HG03039 (cell line): Measurements from ENCODE around the gene SIL1.

Source experiments
- ATAC-seq: cut with Tn5 transposase; IDR thresholded peaks from one replicate; pipeline ENCODE4 v1.9.1; 2021; ENCODE audit warnings: mild to moderate bottlenecking, moderate library complexity; ENCODE audit not compliant: unreplicated experiment

SIL1 gene

DNA sequence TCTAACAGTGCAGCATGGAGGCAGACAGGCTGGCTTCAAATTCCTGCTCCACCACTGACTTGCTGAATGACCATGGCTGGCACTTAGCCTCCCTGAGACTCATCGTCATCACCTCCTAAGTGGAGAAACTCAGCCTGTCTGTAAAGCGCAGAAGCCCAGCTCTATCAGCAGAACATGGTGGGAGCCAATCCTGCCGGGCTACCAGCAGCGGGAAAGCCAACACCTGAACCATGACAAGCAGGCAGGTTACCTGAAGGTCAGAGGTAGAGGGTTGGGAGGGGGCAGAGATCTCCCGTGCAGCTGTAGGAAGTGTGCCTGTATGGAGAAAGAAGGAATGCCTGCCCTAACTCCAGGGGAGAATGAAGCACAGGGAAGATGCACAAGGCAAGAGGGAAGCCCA lies 250.4 kb downstream of the SIL1 start:
- no peak for ATAC-seq

DNA sequence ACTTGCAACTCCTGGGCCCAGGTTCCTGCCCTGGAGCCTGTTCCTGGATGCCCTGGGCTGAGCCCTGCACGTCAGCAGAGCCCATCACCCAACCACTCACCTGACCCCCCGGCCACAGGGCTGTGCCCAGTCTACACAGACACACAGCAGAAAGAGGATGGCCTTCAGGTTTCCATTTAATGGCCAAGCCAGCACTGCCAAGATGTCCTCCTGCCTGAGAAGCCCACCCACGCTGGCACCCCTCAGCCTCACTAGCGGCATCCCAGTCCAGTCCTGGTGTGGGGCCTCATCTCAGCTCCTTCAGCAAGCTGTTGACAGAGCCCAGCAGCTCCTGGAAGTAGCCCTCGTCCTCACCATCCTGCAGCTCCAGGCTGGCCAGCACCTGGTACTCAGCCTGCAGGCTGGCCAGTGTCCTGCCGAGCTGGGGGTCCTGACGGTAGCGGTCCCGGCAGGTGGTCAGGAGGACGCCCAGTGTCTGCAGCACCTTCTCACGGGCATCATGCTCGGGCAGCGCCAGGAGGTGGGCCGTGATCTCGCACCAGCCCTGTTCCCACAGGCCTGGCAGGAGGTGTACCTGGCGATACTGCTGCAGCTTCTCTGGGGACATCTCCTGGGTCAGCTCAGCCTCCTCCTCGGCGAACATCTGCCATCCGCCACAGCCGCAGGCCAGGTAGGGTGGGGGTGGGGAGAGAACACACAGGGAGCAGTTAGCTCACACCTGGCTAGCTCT lies 251.2 kb downstream of the SIL1 start:
- no peak for ATAC-seq

DNA sequence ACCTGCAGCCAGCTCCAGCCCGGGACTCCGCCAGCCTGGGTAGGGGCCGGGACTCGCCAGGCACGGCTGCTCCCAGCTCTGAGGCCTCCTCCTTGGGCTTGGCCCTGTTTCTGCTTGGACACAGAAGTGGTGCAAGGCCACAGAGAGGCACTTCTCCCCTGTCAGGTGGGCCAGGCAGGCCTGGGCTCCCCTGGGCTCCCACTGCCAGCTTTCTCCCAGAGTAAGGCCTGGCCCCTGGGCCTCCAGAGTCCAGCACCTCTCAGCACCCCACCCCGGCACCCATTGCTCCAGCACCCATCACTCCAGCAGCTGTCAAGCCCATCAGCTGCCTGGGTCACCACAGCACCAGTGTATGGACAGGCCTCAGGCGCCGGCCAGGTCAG lies 251.9 kb downstream of the SIL1 start:
- ATAC-seq = no peak

DNA sequence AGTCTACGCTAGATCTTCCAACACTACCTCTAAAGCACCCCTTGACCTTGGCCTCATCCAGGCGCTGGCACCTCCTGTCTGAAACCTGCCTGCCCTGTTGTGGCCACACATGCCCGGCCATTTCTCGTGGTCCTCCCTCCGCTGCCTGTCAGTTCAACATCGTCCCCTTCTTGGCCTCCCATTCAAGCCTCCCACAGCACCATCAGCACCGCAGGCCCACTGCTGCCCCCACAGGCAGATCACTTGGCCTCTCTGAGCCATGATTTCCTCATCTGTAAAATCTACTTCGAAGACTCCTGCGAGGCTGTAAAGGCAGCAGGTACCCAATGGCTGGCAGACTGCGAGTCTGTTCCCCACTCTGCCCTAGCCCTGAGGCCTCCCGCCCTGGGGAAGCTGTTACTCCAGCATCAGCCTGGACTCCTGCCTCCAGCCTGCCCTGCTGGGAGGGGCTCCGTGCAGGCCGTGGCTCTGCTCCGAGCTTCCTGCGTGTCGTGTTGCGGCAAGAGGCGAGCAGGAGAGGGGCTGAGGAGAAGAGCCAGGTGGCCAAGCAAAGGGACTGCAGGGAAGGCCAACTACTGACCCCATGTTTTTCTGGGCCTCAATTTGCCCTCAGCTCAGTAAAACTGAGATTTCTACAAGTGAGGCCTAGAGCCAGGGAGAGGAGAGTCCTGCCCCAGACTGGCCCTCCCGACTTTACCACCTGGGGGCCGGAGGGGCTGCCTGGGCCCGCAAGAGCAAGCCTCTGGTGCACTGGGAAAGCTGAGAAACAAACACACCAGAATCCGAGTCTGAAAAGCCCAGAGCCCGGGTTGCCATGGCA lies 252.5 kb downstream of the SIL1 start:
- no peak for ATAC-seq

DNA sequence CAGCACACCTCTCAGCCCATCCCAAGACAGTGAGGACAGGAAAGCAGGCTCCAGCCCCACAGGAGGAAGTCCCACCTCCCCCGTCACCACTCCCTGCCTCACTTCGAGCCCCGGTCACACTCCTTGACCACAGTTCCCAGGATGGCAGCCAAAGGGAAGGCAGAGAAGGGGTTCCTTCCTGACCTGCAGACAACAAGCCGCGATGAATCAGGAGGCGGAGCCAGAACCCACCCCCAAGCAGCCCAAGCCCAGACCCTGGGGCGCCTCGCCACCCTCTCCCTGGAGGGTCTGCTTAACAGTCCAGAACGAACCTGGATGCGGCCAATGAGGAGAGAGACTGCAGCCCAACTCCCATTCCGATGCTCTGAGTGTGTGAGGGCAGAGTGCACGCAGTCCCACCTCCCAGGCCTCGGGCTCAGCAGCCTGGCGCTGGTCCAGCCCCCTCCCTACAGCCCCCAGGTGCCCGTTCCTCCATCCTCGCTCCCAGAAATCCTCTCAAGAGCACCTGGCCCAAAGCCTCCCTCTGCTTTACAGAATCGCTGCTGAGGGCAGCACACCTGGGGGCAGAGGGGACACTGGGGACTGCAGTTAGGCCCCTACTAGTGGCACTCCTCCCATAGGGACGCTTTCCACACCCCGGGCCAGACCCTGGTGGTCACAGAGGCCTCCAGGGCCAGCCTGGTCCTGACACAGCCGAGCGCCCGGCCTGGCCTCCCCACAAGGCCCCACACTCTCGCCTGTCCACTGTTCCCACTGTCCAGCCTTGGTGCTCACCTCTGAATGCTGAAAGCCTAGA lies 253.4 kb downstream of the SIL1 start:
- ATAC-seq = no peak

DNA sequence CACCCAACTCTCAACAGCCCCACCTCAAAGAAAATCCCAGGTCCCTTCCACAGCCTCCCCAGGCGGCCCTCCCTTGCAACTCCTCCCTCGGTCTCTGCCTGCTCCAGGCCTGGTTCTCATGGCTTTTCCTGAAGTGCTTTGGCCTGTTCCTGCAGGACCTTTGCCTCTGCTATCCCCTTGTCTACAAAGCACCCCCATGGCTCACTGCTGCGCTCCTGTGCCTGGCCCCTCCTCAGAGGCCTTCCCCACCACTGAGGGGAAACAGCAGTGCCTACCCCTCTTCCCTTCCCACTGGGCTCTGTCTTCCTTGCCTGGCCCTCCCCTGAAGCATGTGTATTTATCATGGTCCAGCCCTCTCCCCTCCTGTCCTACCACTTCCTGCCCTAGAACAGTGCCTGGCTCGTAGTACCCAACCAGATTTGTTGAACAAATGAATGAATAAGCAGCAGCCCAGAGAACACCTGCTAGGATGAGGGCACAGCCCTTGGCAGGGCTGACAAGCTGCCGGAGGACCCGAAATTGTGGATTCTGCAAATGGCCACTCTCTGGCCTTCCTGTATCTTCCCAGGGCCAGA lies 254.5 kb downstream of the SIL1 start:
- no peak for ATAC-seq

DNA sequence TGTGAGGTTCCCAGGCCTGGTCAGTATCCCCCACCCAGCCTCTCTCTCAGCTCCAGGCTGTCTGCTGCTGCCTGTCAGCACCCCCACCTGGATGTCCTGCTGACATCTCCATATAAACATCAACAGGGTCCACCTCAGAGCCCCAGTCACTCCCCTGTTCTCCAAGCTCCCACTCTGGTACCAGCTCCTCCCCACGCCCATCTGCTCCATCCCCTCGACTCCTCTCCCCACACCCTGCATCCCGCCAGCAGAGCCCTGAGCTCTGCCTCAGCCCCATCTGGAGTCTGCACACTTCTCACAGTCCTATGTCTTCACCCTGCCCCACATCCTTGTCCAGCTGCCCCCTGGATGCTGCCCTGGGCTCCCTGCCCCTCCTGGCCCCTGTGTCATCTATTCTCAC lies 255.3 kb downstream of the SIL1 start:
- no peak for ATAC-seq

DNA sequence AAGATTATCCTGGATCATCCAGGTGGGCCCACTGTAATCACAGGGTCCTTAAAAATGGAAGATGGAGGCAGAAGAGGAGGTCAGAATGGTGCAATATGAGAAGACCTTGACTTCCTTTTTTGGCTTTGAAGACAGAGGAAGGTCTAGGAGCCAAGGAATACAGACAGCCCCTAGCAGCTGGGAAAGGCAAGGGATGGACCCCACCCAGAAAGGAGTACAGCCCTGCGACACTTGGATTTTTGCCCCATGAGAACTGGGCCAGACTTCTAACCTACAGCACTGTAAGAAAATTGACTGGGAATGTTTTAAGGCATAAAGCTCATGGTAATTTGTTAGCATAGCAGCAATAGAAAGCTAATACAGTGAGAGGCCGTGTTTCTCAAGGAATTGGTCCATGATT lies 256.1 kb downstream of the SIL1 start:
- ATAC-seq = no peak

DNA sequence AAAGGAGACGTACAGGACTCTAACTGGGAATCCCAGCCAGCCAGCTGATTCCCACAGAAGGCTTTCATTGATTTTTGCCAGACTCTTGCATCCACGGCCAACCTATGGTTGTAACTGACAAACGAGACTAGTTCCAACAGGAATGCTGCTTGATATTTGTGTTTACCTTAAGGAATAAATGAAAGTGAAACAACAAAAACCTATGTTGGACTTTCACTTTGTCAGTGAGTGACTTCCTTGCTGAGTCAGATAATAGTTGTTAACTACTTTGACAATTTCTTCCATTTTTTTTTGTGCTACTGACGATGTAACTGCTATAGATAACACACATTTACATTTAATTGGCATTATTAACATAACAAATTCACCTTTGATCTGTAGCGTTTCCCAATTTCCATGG lies 259.6 kb downstream of the SIL1 start:
- ATAC-seq = no peak

DNA sequence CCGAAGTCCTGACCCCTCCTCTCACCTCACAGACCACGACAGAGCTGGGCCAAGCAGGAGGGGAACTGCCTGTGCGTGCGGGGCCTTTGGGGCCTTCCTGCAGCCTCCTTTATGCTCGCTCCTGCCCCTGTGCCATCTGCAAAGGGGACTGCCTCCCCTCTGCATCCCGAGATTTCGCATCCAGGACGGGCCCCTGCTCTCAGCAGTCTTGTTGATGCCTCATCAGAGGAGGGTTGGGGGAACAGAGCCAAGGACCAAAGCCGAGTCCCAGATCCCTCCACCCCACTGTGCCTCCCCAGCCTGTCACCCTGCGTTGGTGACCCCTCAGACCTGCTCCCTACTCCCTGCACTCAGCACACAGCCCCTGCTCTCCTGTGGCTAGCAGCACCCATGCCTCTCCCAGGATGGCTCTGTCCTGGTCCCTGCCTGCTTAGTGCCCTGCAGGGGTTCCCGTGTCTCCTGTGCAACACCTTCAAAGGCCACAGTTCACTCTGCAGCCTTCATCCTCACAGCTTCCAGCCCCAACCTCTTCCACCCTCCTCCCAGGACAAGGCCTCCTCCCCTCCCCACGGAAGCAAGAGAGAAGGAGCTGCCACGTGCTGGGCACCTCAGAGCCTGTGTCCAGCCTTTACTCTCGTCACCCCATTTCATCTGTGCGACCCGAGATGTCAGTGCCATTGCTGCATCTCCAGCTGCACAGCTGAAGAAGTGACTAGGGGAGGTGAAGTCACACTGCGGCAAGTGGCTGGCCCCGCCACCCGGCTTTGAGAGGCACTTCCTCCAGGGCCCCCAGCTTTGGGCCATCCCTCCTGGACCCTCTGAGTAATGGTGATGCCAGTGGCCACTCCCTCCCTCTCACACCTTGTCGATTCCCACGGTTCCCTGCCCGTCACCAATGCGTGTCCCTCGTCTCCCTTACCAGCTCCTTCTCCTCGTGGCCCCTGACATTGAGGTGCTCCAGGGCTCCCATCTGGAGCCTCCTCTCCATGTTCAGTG lies 260.5 kb downstream of the SIL1 start:
- ATAC-seq = no peak

DNA sequence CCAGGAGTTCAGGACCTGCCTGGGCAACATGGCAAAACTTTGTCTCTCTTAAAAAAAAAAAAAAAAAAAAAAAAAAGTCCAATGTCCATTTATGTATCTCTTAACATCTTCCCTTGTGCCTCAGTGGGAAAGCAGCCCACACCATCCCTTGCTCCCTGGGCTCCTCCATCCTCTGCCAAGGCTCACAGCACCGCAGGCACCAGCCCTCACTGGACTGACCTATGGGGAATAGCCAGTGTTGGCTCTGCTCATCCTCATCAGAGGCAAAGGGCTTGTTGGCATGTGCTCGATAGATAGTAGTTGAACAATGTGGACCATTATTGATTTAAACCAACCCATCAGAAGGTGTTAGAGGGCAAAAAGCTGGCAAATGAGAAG lies 261.2 kb downstream of the SIL1 start:
- ATAC-seq = no peak

DNA sequence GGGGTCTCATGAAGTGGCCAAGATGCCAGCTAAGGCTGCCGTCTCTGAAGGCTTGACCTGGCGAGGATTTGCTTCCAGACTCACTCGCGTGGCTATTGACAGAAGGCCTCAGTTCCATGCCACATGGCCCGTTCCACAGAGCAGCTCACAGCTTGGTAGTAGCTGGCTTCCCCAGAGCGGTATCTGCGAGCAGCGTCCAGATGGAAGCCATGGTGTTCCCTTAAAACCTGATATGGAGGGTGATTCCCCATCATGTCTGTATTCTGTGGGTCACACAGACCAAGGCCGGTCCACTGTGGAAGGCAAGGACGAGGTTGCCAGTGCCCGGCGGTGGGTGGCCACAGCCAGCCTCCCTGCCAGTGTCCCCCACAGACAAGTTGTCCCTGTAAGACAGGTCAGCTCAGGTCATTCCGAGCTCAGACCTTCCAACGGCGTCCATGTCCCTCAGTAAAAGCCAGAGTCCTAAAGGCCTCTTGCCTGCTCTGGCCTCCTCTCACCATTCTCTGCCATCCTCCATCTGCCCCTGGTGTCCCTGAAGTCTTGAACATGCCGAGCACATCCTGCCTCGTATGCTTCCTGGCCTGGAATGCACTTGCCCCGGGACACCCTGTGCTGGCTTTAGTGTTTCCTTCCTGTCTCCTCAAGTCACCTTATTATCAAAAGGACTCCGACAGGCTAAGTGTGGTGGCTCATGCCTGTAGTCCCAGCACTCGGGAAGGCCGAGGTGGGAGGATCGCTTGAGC lies 261.8 kb downstream of the SIL1 start:
- ATAC-seq = no peak

DNA sequence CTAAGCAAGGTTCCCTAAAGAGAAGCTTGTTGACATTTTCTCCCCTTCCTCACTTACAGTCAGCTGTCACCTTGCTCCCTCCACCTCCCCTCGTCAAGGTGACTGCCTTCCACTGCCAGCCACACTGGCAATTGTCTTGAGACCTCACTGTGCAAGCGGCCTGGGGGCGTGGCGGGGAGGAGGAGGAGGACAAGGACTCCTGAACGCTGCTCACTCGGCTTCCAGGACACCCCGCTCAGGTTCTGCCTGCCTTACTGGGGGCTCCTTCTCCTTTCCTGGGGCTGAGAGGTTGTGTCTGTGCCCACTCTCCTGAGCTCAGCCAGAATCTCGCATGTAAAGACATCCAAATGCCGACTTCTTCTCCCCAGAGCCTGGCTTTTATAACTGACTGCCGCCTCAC lies 262.7 kb downstream of the SIL1 start:
- no peak for ATAC-seq

DNA sequence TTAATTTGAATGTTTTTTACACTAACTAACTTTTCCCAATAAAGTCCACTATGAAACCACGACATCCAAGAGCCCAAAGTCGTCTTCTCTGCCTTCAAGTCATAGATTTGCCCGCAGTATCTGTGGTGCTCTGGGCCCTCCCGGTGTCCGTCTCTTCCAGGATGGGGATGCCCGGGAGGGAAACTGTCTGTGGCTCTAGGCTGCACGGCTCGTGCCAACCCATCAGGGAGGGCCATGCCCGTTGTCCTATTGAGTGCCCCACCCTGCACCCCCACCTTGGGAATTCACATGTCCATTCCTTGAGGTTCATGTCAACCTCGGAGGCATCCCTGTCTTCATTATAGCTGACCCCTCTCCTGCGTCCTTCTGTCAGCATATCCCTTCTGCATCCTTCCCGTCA lies 263.2 kb downstream of the SIL1 start:
- no peak for ATAC-seq

DNA sequence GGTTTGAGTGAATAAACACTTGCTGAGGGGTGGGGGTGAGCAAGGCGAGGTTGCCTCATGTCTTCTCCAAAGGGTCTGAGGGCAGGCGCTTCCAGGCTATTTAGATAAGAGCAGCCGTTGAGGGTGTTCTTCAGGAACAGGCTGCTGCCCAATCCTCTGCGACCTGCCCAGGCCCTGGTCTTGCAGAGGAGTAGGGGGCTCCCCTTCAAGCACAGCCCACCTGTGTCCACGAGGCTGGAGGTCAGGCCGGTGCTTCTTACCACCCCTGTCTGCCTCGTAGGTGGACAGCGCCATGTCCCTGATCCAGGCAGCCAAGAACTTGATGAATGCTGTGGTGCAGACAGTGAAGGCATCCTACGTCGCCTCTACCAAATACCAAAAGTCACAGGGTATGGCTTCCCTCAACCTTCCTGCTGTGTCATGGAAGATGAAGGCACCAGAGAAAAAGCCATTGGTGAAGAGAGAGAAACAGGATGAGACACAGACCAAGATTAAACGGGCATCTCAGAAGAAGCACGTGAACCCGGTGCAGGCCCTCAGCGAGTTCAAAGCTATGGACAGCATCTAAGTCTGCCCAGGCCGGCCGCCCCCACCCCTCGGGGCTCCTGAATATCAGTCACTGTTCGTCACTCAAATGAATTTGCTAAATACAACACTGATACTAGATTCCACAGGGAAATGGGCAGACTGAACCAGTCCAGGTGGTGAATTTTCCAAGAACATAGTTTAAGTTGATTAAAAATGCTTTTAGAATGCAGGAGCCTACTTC lies 264.5 kb downstream of the SIL1 start:
- no peak for ATAC-seq

DNA sequence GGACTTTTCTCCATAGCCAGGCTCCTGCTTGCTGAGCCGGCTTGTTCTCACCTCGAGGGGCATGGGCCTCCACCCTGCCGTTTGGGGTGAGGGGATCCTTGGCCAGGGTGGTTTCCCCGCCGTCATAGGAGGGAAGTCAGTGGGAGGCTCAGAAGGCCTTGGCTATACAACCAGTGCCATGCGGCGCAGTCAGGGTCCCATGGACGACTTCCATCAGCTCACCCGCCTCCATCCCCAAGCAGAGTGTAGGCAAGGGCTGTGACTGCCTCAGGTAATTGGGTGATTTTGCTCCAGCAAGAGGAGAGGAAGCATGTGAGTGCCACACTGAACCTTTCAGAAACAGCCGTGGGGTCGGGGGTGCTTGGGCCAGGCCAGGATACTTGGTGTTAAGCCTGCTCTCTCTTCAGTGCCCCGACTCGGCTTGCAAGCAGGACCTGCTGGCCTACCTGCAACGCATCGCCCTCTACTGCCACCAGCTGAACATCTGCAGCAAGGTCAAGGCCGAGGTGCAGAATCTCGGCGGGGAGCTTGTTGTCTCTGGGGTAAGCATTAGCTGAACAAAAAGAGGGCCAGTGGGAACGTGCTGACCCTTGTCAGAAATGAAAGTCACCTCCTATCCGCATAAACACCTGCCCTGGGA lies 265.9 kb downstream of the SIL1 start:
- ATAC-seq = no peak

DNA sequence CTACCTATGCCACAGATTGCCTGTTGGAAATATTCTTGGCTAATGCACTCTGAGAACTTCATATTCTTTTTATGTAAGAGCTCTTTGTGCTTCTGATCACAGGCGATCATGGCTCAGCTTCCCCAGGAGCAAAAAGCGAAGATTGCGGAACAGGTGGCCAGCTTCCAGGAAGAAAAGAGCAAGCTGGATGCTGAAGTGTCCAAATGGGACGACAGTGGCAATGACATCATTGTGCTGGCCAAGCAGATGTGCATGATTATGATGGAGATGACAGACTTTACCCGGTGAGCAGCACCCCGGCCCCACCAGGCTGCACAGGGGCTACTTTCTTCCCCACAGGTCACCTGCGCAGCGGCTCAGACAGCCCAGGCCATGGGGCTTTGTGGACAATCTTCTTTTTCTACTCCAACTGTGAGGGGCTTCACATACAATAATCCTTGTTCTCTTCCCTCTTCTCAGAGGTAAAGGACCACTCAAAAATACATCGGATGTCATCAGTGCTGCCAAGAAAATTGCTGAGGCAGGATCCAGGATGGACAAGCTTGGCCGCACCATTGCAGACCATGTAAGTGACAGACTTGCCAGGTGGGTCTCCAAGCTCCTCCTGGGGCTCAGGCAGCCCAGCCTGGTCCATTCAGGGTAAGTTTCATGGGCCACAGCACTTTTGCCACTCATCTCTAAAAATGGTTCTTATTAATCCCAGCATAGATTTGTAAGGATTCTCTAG lies 267.6 kb downstream of the SIL1 start:
- ATAC-seq = no peak

DNA sequence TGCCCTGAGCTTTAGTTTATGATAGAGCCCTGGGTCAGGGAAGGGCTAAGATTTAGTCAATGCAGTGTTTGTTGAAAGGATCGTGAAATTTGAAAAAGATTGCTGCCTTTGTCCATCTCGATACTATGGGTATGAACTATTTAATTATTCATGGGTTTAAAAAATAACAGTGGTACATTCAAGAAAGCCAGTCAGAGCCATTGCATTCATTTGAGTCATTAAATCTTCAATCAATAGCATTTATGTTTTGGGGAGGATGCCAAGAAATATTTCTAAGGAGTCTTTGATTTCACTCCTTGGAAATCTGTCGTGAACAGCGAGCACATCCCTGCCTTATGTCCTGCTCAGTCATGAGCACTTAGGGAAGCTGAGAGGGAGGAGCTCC lies 268.6 kb downstream of the SIL1 start:
- no peak for ATAC-seq
